SJSA1 (cell line): ENCODE data around the gene EXTL2. TPM values are rescaled to one million over a fixed set of nuclear protein-coding genes. Genes with fewer than 3 reads are reported as not detected.

ENCODE experiments used
- DNase-seq, 2 experiments: peaks; one replicate each; pipeline ENCODE4 v3.0.0-alpha.2; 2015 to 2020; ENCODE audit warnings: low spot score in 2 of 2, low read depth in 1 of 2
- H3K27ac ChIP-seq: fragments of 250-450 bp; sonication (Bioruptor Pico); 2 replicates; pipeline ENCODE4 v1.5.1; 2020; ENCODE audit warnings: mild to moderate bottlenecking, moderate library complexity
- H3K27me3 ChIP-seq: fragments of 250-450 bp; sonication (Bioruptor Pico); replicated peaks from 2 replicates; pipeline ENCODE4 v1.5.1; 2020; ENCODE audit warnings: mild to moderate bottlenecking, moderate library complexity
- H3K36me3 ChIP-seq: fragments of 250-450 bp; sonication (Bioruptor Pico); 2 replicates; pipeline ENCODE4 v1.5.1; 2020; ENCODE audit warnings: mild to moderate bottlenecking
- H3K4me1 ChIP-seq: fragments of 250-450 bp; sonication (Bioruptor Pico); replicated peaks from 2 replicates; pipeline ENCODE4 v1.6.1; 2021; ENCODE audit warnings: mild to moderate bottlenecking
- H3K4me3 ChIP-seq: fragments of 250-450 bp; sonication (Bioruptor Pico); 2 replicates; pipeline ENCODE4 v1.5.1; 2020; ENCODE audit warnings: mild to moderate bottlenecking
- H3K9me3 ChIP-seq: fragments of 250-450 bp; sonication (Bioruptor Pico); replicated peaks from 2 replicates; pipeline ENCODE4 v1.5.1; 2020; ENCODE audit warnings: mild to moderate bottlenecking
- total RNA-seq: library from RNA; depleted of rRNA; stranded (reverse); fragments of >200 nt; shearing (Covaris generic); gene quantifications from 2 replicates; pipeline ENCODE4 v1.2.3, GENCODE V29; 2014

Gene EXTL2
- total RNA-seq, 1 experiment from 2014 or later, result 44.2 TPM

DNA sequence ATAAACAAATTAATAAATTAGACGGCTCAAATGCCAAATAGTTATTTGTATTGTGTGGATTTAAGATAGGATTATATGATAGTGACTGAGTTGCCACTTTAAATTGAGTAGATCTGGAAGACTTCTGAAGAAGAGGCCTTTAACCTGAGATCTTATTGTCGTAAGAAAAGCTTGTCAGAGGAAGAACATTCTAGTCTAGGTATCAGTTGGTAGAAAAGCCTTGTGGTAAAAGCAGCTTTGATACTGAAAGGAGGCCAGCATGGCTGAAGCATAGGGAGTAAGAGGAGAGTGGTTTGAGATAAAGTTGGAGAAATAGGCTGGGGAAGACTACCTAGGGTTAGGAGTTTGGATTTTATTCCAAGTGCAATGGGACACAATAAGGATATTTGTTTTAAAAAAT, 30.3 kb upstream of the EXTL2 start:
- H3K27ac ChIP-seq, result no peak overlapping the region
- no peak overlapping the region for H3K4me3 ChIP-seq
- H3K36me3 ChIP-seq, result peaks cover 31% of the 10 kb centered on the region
- no peaks in the 10 kb centered on the region for H3K4me1 ChIP-seq
- H3K27me3 ChIP-seq, result no peaks in the 10 kb centered on the region
- no peak for DNase-seq
- H3K9me3 ChIP-seq, result no peaks in the 10 kb centered on the region

DNA sequence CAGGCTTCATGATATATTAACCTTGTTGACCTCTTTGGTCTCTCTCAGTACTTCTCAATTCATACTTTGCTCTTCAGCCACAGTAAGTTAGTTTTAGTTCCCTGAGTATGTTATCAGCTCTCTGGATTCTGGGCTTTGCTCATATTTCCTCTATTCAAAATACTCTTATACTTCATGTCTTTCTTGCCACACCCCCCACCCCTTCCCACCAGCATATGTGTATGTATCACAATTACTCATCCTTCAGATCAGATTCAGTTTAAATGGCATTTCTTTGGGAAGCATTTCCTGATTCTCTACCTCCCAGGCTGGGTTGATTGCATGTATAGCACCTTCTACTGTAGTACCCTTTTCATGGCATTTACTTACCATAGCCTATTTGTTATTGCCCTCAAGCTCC, 29.6 kb upstream of the EXTL2 start:
- Histone ChIP-seq H3K27ac (no peak overlapping the region), H3K27me3 (no peaks in the 10 kb centered on the region), H3K36me3 (peaks cover 31% of the 10 kb centered on the region), H3K4me3 (no peak overlapping the region), H3K4me1 (no peaks in the 10 kb centered on the region), H3K9me3 (no peaks in the 10 kb centered on the region)
- DNase-seq, result no peak

DNA sequence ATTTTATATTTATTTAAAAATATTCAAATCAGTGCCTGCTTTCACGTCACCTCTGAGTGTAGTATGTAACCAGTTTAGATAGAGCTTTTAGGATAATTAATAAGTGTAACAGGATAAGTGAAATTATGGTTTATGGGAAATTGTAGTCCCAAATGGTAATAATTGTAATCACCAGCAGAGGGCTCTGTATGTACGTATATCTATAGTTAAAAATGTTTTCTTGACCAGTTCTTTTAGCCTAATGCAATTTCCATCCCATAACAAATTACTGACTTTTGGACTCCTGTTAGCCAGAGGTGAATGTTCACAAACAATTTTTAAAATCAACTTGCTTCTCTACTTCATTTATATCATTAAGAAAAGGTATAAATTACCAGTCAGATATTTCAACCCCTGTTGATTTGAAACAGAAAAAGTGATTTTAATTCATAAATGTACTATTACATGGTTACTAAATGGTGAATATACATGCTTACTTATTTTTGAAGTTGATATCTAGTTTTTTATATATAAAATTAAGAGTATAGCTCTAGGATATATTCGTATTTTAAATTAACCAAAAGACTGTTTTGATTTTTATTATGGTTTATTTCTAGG, 26.6 kb upstream of the EXTL2 start:
- Histone ChIP-seq H3K9me3 (no peaks in the 10 kb centered on the region), H3K27me3 (no peaks in the 10 kb centered on the region), H3K4me3 (no peak overlapping the region), H3K27ac (no peak overlapping the region), H3K36me3 (peaks cover 37% of the 10 kb centered on the region), H3K4me1 (no peaks in the 10 kb centered on the region)
- peak in 1 of 2 experiments; percentile 55 for DNase-seq

DNA sequence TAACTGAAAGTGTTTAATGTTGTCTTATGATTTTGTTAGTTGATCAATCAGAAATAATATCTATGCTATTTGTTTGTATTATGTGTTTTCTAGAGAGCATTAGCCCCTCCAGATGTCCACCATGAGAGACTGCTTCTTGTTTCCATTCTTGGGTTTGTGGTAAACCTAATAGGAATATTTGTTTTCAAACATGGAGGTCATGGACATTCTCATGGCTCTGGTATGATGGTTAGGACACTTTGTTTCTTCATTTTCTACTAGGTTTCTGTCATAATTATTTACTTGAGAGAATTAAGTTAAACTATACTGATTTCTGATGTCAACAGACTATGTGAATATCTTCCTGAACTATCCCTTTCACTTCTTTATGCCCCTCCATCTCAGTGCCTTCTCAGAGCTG, 17.4 kb upstream of the EXTL2 start:
- no peak overlapping the region for H3K27ac ChIP-seq
- no peak for DNase-seq
- peaks cover 64% of the 10 kb centered on the region for H3K36me3 ChIP-seq

DNA sequence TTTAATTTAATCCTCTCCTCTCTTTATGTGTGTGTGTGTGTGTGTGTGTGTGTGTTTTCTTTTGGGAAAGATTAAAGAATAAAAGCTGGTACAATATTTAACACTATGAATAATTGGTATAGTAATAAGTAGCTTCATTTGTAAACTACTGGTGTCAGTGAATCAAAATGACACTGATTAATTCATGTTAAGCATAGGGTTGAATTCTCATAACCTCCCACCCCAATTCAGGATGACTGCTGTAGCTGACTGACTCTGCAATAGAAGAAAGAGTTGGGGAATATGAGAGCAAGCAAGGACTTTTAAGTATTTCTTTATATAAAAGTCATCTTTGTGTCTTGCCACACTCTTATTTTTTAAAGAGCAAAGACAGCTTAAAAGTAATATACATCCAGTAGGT, 14.4 kb upstream of the EXTL2 start:
- no peak overlapping the region for H3K27ac ChIP-seq
- no peak overlapping the region for H3K4me3 ChIP-seq
- peaks cover 68% of the 10 kb centered on the region for H3K36me3 ChIP-seq
- H3K4me1 ChIP-seq, result no peaks in the 10 kb centered on the region
- no peaks in the 10 kb centered on the region for H3K9me3 ChIP-seq
- no peak for DNase-seq
- no peaks in the 10 kb centered on the region for H3K27me3 ChIP-seq

More for the DNA sequence above, 17.4 kb upstream of the EXTL2 start:
- no peak overlapping the region for H3K4me3 ChIP-seq
- no peaks in the 10 kb centered on the region for H3K4me1 ChIP-seq
- H3K27me3 ChIP-seq, result no peaks in the 10 kb centered on the region
- no peaks in the 10 kb centered on the region for H3K9me3 ChIP-seq

DNA sequence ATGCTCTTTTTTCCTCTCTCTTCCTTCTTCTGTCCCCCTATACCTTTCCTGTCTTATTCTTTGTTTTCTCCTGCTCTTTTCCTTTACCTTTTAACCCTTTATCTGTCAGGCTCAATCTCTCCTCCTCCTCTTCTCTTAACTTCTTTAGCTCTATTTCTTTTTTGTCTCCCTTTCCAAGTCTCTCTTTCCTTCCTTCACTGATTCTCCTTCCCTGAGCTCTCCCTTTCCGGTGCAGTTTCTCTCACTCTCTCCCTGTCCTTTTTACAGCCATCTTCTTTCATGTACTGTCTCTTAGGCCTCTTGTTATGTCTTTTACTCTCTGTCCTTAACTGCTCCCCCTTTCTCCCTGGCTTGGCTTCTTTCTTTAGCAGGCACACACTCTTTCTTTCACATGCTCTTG, 13.2 kb upstream of the EXTL2 start:
- DNase-seq, result no peak
- Histone ChIP-seq H3K36me3 (peaks cover 58% of the 10 kb centered on the region), H3K9me3 (no peaks in the 10 kb centered on the region), H3K4me3 (no peak overlapping the region), H3K27me3 (no peaks in the 10 kb centered on the region), H3K4me1 (no peaks in the 10 kb centered on the region), H3K27ac (no peak overlapping the region)

DNA sequence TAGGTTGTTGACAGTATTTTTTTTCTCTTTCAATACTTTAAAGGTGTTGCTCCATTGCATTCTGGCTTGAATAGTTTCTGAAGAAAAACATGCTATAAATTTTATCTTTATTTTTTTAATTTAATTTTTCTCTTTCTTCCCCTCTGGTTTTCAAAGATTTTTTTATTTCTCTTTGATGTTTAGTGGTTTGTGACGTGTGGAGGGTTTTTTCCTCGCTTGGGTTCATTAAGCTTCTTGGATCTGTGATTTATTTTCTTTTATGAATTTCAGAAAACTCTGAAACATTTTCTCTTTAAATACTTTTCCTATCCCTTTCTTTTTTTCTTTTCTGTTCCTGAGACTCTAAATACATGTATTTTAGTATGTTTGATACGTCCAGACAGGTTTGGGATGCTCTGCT, 10.5 kb upstream of the EXTL2 start:
- H3K9me3 ChIP-seq, result no peaks in the 10 kb centered on the region
- no peak for DNase-seq
- H3K36me3 ChIP-seq, result peaks cover 54% of the 10 kb centered on the region
- no peak overlapping the region for H3K4me3 ChIP-seq
- H3K4me1 ChIP-seq, result no peaks in the 10 kb centered on the region
- H3K27ac ChIP-seq, result no peak overlapping the region
- H3K27me3 ChIP-seq, result no peaks in the 10 kb centered on the region

DNA sequence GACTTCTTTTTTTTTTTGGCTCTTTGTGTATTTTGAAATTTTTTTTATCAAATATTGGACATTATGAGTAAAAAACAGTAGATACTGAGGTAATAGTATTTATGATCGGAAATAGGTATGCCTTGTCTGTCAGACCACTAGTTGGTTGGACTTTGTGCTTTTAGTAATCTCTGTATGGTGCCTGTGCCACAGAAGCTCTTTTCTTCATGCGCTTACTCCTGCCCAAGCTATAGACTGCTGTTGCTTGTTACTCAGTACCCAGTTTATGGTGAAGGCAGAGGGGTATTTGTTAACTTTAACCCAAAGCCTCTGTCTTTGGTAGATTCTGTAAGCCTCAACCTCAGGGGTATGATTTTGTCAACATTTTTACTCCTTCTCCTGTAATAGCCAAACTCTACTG, 9.9 kb upstream of the EXTL2 start:
- no peak for DNase-seq
- Histone ChIP-seq H3K36me3 (peaks cover 54% of the 10 kb centered on the region), H3K4me1 (no peaks in the 10 kb centered on the region), H3K27ac (no peak overlapping the region), H3K27me3 (no peaks in the 10 kb centered on the region), H3K4me3 (no peak overlapping the region), H3K9me3 (no peaks in the 10 kb centered on the region)

DNA sequence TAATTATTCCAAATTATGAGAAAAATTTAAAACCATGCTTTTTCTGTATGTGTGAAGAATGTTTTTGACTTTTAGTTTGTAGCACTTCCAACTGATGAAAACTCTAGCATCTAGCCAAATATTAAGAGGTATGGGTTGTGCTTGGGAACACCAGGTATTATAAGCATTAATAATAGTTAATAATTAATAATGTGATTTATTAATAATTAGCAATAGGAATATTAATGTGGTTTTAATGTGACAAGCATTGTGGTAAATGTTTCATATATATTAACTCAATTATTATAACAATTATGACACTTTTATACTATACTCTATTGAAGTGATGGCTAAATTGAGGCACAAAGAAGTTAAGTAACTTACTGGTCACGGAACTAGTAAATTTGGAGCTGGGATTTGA, 9.1 kb upstream of the EXTL2 start:
- no peak for DNase-seq
- H3K4me3 ChIP-seq, result no peak overlapping the region
- no peaks in the 10 kb centered on the region for H3K27me3 ChIP-seq
- no peak overlapping the region for H3K27ac ChIP-seq
- H3K36me3 ChIP-seq, result peaks cover 46% of the 10 kb centered on the region
- H3K4me1 ChIP-seq, result no peaks in the 10 kb centered on the region
- H3K9me3 ChIP-seq, result no peaks in the 10 kb centered on the region

DNA sequence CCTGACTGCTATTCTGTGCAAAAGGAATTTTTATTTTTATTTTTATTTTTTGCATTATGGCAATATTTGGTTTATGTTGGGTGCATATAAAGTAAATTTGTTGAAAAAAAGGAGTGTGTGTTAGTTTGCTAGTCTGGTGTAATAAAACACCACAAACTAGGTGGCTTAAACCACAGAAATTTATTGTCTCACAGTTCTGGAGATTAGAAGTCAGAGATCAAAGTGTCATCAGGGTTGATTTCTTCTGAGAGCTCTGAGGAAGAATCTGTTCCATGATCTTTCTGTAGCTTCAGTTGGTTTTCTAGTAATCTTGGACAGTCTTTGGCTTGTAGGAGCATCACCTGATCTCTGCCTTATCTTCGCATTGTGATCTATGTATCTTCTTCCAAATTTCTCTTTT, 7.7 kb upstream of the EXTL2 start:
- no peaks in the 10 kb centered on the region for H3K27me3 ChIP-seq
- no peaks in the 10 kb centered on the region for H3K9me3 ChIP-seq
- H3K36me3 ChIP-seq, result peaks cover 37% of the 10 kb centered on the region
- DNase-seq, result no peak
- peaks cover 2% of the 10 kb centered on the region for H3K4me1 ChIP-seq
- H3K4me3 ChIP-seq, result no peak overlapping the region
- no peak overlapping the region for H3K27ac ChIP-seq

DNA sequence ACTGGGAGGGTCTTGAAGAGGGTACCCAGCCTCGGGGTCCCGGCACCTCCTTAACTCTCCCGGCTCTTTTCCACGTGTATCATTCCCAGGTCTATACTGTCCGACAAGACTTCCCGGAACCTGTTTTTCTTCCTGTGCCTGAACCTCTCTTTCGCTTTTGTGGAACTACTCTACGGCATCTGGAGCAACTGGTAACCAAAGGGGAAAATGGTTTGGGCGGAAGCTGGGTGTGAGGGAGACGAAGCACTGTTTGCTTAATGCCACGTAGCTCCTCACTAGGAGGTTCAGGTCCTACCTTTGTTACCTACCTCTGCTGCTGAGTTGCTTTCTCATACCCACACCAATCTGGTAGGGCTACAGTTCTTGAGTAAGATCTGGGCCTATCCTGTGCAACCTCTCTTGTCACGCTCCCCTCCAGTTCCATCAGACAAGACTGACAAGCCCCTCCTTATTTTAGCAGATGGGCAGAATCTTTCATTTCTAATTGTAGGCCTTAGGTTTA, 1.9 kb upstream of the EXTL2 start:
- DNase-seq, result peak in 1 of 2 experiments; percentile 60
- Histone ChIP-seq H3K36me3 (peaks cover 25% of the 10 kb centered on the region), H3K4me3 (peak overlapping the region; percentile 74), H3K4me1 (peaks cover 13% of the 10 kb centered on the region), H3K27me3 (no peaks in the 10 kb centered on the region), H3K9me3 (no peaks in the 10 kb centered on the region), H3K27ac (peak overlapping the region; percentile 94)

DNA sequence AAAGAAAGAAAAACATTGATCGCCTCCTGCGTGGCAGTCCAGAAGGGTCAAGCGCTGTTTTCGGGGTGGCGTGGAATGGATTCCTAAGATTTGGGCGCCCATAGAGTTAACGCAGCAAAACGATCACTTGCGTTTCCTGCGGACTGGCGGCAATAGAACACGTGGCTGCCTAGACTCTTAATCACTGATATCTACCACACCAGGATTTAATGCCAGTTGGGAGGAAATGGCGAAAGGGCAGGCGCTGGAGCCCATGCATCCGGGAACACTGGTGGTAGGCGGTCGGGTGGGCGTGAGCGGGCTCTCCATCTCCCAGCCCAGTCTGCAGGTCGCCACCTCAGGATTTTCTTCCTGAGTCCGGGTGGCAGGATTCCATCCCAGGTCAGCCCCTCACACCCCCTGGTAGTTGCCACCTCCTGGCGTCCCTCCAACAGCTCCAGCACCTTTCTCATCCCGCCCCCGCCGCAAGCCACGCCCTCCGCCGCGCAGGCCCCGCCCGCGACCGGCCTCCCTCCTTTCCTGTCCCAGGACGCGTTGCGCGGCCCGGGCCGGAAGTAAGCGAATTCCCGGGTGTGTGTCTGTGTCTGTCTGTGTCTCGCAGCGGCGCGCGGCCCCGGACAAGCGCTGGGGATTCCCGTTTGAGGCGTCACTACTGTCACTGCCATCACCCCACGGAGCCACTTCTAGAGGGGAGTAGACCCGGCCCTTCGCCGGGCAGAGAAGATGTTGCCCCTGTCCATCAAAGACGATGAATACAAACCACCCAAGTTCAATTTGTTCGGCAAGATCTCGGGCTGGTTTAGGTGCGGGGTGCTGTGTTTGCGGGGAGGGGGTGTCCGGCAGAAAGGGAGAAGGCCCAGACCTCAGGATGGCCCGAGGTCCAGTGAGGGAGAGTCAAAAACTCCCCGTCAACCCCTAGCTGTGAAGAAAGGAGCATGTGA, 1.2 kb upstream of the EXTL2 start, which contains the start of gene SLC30A7:
SLC30A7 (plus strand) TSS at position 551 of the 941 bp plus-strand sequence; CDS start at position 724, 173 bp downstream.
- Histone ChIP-seq H3K27ac (peak within 1 kb of the TSS; percentile 94), H3K4me1 (peaks cover 13% of the 10 kb centered on the region), H3K9me3 (no peaks in the 10 kb centered on the region), H3K36me3 (peaks cover 26% of the 10 kb centered on the region), H3K27me3 (no peaks in the 10 kb centered on the region), H3K4me3 (peak within 1 kb of the TSS; percentile 74)
- peak; percentile 91 to 97 for DNase-seq

DNA sequence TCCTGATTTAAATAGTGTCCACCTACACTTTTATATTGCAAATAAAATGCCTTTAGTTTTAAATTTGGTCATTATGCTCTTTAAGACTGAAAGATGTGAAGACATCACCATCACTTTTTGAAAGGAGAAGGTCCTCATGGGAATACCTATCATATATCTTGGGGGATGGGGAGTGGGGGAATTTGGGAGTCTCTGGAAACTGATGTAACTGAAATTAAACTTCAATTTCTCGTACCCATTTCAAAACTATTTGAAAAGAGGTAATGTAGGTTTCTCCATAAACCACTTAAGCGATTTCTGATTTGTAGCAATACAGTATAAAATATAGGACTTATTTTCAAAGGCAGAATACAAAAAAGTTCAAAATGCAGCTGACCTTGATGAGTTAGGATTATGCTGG, 924 bp downstream of the EXTL2 start:
- H3K36me3 ChIP-seq, result peaks cover 22% of the 10 kb centered on the region
- H3K4me1 ChIP-seq, result peaks cover 13% of the 10 kb centered on the region
- no peak overlapping the region for H3K27ac ChIP-seq
- peak overlapping the region; percentile 74 for H3K4me3 ChIP-seq
- no peaks in the 10 kb centered on the region for H3K27me3 ChIP-seq
- peaks cover 9% of the 10 kb centered on the region for H3K9me3 ChIP-seq
- no peak for DNase-seq

DNA sequence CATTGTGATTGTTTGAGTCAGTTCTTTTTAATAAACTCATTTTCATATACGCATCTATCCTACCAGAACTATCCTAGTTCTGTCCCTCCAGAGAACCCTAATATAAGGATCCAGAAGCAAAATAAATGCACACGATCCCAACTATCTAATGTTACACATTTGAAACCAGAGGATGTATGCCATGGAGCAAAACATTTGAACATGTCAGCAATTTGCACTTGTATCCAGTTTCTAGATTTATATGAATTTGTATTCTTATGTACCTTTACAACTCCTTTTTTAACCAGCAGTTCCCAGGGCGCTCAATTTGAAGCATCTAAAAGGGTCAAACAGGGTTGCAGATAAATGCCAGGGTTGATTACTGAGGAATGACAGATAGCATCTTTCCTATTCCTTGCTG, 2.1 kb downstream of the EXTL2 start:
- Histone ChIP-seq H3K9me3 (peaks cover 9% of the 10 kb centered on the region), H3K36me3 (peaks cover 22% of the 10 kb centered on the region), H3K4me1 (peaks cover 13% of the 10 kb centered on the region), H3K27ac (no peak overlapping the region), H3K4me3 (no peak overlapping the region), H3K27me3 (no peaks in the 10 kb centered on the region)
- DNase-seq, result no peak
